ENCODE results near the gene SLC24A3. TPM values are rescaled to one million over a fixed set of nuclear protein-coding genes. Genes with fewer than 3 reads are reported as not detected.

SLC24A3 gene
- total RNA-seq, 4 donors from 2014 or later: 4.2 to 6.4 (median 5.6) TPM

DNA sequence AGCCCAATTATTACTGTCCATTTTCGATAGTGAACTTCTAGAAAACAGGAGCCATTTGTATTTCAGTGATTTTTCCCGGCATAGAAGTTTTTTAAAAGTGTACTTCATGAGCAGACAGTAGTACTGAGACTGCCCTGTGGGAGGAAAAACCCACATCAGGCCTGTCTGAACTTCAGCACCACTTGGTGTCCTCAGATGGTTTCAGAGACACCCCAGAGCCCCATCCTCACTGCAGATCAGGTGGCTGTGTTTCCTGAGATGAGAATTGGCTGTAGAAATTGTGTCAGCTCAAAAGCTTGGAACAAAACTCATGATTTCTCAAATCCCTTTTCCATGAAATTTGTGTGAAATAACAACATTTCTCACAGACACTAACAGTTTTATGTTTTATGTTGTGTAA lies 435.6 kb downstream of the SLC24A3 start:
- Histone ChIP-seq H3K4me3 (no peak overlapping the region), H3K36me3 (no peaks in the 10 kb centered on the region), H3K27me3 (no peaks in the 10 kb centered on the region), H3K27ac (no peak overlapping the region), H3K9me3 (no peaks in the 10 kb centered on the region), H3K4me1 (no peaks in the 10 kb centered on the region)
- 86% methylated on average over 2 of the region's 2 CpGs for WGBS
- no peak for DNase-seq (ENCODE audit: low spot score in 2 of 2)
- TF ChIP-seq POLR2A (IDR thresholded peaks at IDR 0.05) (no peak), EP300 (IDR thresholded peaks at IDR 0.05) (no peak), POLR2AphosphoS5 (IDR thresholded peaks at IDR 0.05) (no peak)
- TF ChIP-seq, protein P1, sequence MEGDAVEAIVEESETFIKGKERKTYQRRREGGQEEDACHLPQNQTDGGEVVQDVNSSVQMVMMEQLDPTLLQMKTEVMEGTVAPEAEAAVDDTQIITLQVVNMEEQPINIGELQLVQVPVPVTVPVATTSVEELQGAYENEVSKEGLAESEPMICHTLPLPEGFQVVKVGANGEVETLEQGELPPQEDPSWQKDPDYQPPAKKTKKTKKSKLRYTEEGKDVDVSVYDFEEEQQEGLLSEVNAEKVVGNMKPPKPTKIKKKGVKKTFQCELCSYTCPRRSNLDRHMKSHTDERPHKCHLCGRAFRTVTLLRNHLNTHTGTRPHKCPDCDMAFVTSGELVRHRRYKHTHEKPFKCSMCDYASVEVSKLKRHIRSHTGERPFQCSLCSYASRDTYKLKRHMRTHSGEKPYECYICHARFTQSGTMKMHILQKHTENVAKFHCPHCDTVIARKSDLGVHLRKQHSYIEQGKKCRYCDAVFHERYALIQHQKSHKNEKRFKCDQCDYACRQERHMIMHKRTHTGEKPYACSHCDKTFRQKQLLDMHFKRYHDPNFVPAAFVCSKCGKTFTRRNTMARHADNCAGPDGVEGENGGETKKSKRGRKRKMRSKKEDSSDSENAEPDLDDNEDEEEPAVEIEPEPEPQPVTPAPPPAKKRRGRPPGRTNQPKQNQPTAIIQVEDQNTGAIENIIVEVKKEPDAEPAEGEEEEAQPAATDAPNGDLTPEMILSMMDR (IDR thresholded peaks at IDR 0.05): no peak

- H3K4me3 ChIP-seq: no peak overlapping the region
- H3K9me3 ChIP-seq: no peaks in the 10 kb centered on the region
- H3K4me1 ChIP-seq: no peaks in the 10 kb centered on the region
- DNase-seq (ENCODE audit: low spot score in 2 of 2): no peak
- TF ChIP-seq, protein P1 (IDR thresholded peaks at IDR 0.05): no peak
- TF ChIP-seq POLR2AphosphoS5 (IDR thresholded peaks at IDR 0.05): no peak
- no peak for TF ChIP-seq POLR2A (IDR thresholded peaks at IDR 0.05)
- TF ChIP-seq EP300 (IDR thresholded peaks at IDR 0.05): no peak
- no peaks in the 10 kb centered on the region for H3K27me3 ChIP-seq
- H3K27ac ChIP-seq: no peak overlapping the region
- no peaks in the 10 kb centered on the region for H3K36me3 ChIP-seq
- WGBS: 77% methylated on average over 3 of the region's 3 CpGs
Observed at GRCh38 chr20:19649041-19649440, 436.6 kb downstream of the SLC24A3 start.

GRCh38 chr20:19652591-19653026 lies 440.2 kb downstream of the SLC24A3 start:
- DNase-seq (ENCODE audit: low spot score in 2 of 2): no peak
- no peak for TF ChIP-seq EP300 (IDR thresholded peaks at IDR 0.05)
- TF ChIP-seq, protein P1 (IDR thresholded peaks at IDR 0.05): no peak
- no peak for TF ChIP-seq POLR2AphosphoS5 (IDR thresholded peaks at IDR 0.05)
- no peak for TF ChIP-seq POLR2A (IDR thresholded peaks at IDR 0.05)

DNA sequence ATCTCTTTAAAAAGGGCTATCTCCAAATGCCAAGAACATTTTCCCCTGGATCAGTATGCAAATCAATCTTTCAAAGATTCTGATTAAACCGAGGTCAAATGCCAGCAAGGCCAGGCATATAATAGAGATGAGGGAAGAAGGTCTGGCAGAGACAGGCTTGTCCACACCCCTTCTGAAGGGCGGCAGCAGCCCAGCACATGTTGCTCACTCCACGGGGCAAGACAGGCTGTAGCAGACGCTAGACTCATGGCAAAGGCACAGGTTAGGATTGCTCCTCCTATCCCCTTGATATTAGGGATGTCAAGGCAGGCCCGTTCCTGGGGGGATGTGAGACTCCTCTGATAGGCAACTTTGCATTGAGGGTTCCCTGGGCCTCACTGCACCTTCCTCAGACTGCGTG lies 440.9 kb downstream of the SLC24A3 start:
- 48% methylated on average over 3 of the region's 6 CpGs for WGBS
- Histone ChIP-seq H3K36me3 (no peaks in the 10 kb centered on the region), H3K9me3 (no peaks in the 10 kb centered on the region), H3K4me1 (no peaks in the 10 kb centered on the region), H3K27me3 (no peaks in the 10 kb centered on the region), H3K4me3 (no peak overlapping the region), H3K27ac (no peak overlapping the region)
- TF ChIP-seq POLR2AphosphoS5 (IDR thresholded peaks at IDR 0.05): no peak
- no peak for TF ChIP-seq POLR2A (IDR thresholded peaks at IDR 0.05)
- TF ChIP-seq, protein P1 (IDR thresholded peaks at IDR 0.05): no peak
- TF ChIP-seq EP300 (IDR thresholded peaks at IDR 0.05): no peak
- DNase-seq (ENCODE audit: low spot score in 2 of 2): no peak

More at GRCh38 chr20:19652591-19653026, 440.2 kb downstream of the SLC24A3 start:
- no peaks in the 10 kb centered on the region for H3K27me3 ChIP-seq
- no peak overlapping the region for H3K27ac ChIP-seq
- 75% methylated on average over 5 of the region's 5 CpGs for WGBS
- no peaks in the 10 kb centered on the region for H3K9me3 ChIP-seq
- H3K36me3 ChIP-seq: no peaks in the 10 kb centered on the region
- no peak overlapping the region for H3K4me3 ChIP-seq
- H3K4me1 ChIP-seq: no peaks in the 10 kb centered on the region

DNA sequence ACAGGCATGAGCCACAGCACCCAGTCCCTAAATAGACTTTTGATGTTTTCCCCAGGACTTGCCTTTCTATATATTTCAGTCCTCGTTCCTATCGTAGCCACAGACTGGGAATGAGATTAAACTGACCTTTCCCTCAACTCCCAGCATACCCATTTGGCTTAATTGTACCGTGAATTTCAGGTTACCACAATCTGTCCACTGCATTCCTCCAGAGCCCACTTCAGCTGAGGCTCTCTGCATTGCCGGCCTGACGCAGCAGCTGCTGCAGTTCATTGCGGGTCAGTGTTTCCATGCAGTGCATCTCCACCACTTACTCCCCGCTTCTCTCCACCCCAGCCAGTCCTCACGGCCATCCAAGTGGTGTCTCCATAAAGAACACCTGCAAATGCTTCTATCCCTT lies 442.5 kb downstream of the SLC24A3 start:
- no peak overlapping the region for H3K4me3 ChIP-seq
- WGBS: 97% methylated on average over 8 of the region's 8 CpGs
- no peak for DNase-seq (ENCODE audit: low spot score in 2 of 2)

More for the DNA sequence above, 442.5 kb downstream of the SLC24A3 start:
- H3K9me3 ChIP-seq: no peaks in the 10 kb centered on the region
- H3K4me1 ChIP-seq: no peaks in the 10 kb centered on the region
- H3K27me3 ChIP-seq: no peaks in the 10 kb centered on the region
- no peak for TF ChIP-seq EP300 (IDR thresholded peaks at IDR 0.05)
- TF ChIP-seq, protein P1 (IDR thresholded peaks at IDR 0.05): no peak
- no peak for TF ChIP-seq POLR2A (IDR thresholded peaks at IDR 0.05)
- TF ChIP-seq POLR2AphosphoS5 (IDR thresholded peaks at IDR 0.05): no peak
- H3K27ac ChIP-seq: no peak overlapping the region
- no peaks in the 10 kb centered on the region for H3K36me3 ChIP-seq

Data from suprapubic skin (tissue), 4 donors.